ENCODE data around the gene POLR3H. TPM values are rescaled to one million over a fixed set of nuclear protein-coding genes. Genes with fewer than 3 reads are reported as not detected.
A peak's percentile ranks its signal among the peaks of the same experiment; 100 is the strongest.

The POLR3H gene
- total RNA-seq, 1 donor from 2014 or later, result 15.2 TPM

GRCh38 chr22:41587347-41587723 is 43.1 kb upstream of the POLR3H start:
- no peaks in the 10 kb centered on the region for H3K36me3 Mint-ChIP-seq
- H3K4me1 Mint-ChIP-seq, result peaks cover 21% of the 10 kb centered on the region
- H3K27me3 Mint-ChIP-seq (ENCODE audit: insufficient read depth, low read depth), result peaks cover 4% of the 10 kb centered on the region
- Histone ChIP-seq H3K4me2 (no peak overlapping the region), H2AFZ (replicated peaks) (no peak overlapping the region), H3K79me2 (ENCODE audit: low read depth) (no peaks in the 10 kb centered on the region), H3K27ac (no peak overlapping the region), H3K4me1 (peaks cover 9% of the 10 kb centered on the region), H3K4me3 (no peak overlapping the region), H3K9ac (no peak overlapping the region), H4K20me1 (ENCODE audit: low read depth) (no peaks in the 10 kb centered on the region), H3K27me3 (no peaks in the 10 kb centered on the region), H3F3A (ENCODE audit: low read depth) (peaks cover 2% of the 10 kb centered on the region), H3K36me3 (no peaks in the 10 kb centered on the region), H3K9me3 (ENCODE audit: low read depth) (no peaks in the 10 kb centered on the region)
- no peak overlapping the region for H3K27ac Mint-ChIP-seq
- DNase-seq (ENCODE audit: low spot score), result no peak
- TF ChIP-seq, protein P1, sequence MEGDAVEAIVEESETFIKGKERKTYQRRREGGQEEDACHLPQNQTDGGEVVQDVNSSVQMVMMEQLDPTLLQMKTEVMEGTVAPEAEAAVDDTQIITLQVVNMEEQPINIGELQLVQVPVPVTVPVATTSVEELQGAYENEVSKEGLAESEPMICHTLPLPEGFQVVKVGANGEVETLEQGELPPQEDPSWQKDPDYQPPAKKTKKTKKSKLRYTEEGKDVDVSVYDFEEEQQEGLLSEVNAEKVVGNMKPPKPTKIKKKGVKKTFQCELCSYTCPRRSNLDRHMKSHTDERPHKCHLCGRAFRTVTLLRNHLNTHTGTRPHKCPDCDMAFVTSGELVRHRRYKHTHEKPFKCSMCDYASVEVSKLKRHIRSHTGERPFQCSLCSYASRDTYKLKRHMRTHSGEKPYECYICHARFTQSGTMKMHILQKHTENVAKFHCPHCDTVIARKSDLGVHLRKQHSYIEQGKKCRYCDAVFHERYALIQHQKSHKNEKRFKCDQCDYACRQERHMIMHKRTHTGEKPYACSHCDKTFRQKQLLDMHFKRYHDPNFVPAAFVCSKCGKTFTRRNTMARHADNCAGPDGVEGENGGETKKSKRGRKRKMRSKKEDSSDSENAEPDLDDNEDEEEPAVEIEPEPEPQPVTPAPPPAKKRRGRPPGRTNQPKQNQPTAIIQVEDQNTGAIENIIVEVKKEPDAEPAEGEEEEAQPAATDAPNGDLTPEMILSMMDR (IDR thresholded peaks at IDR 0.05), result no peak
- TF ChIP-seq EZH2phosphoT487 (IDR thresholded peaks at IDR 0.05), result no peak
- TF ChIP-seq EZH2 (IDR thresholded peaks at IDR 0.05), result no peak
- H3K4me3 Mint-ChIP-seq, result no peak overlapping the region
- H3K9me3 Mint-ChIP-seq, result no peaks in the 10 kb centered on the region

DNA sequence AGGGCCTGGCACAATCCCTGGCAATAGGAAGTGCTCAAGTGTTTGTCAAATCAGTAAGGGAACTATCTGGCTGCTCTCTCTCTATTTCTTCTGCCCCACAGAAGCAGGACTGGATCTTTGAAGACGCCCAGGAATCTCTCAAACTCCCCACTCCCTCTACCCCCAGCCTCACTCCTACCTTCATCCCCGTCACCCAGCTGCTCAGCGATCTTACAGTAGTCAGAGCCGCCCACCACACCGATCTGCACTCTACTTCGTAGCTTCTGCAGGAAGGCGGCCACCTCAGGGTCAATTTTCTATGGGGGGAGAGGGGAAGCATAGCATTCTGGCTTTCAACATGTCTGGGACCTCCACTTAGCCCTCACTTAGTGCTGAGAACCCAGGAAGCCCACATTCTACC is 41.6 kb upstream of the POLR3H start:
- Mint-ChIP-seq H3K27ac (peak overlapping the region; percentile 79), H3K4me1 (peaks cover 21% of the 10 kb centered on the region), H3K4me3 (no peak overlapping the region), H3K9me3 (no peaks in the 10 kb centered on the region), H3K27me3 (ENCODE audit: insufficient read depth, low read depth) (peaks cover 2% of the 10 kb centered on the region), H3K36me3 (no peaks in the 10 kb centered on the region)
- Histone ChIP-seq H3K27ac (no peak overlapping the region), H3K79me2 (ENCODE audit: low read depth) (no peaks in the 10 kb centered on the region), H4K20me1 (ENCODE audit: low read depth) (no peaks in the 10 kb centered on the region), H3K9me3 (ENCODE audit: low read depth) (no peaks in the 10 kb centered on the region), H3K4me2 (no peak overlapping the region), H3F3A (ENCODE audit: low read depth) (peaks cover 2% of the 10 kb centered on the region), H3K9ac (no peak overlapping the region), H2AFZ (replicated peaks) (no peak overlapping the region), H3K4me1 (peaks cover 9% of the 10 kb centered on the region), H3K4me3 (no peak overlapping the region), H3K36me3 (no peaks in the 10 kb centered on the region), H3K27me3 (no peaks in the 10 kb centered on the region)
- DNase-seq (ENCODE audit: low spot score), result no peak
- TF ChIP-seq, protein P1 (IDR thresholded peaks at IDR 0.05), result no peak
- TF ChIP-seq EZH2 (IDR thresholded peaks at IDR 0.05) (no peak), EZH2phosphoT487 (IDR thresholded peaks at IDR 0.05) (no peak)

DNA sequence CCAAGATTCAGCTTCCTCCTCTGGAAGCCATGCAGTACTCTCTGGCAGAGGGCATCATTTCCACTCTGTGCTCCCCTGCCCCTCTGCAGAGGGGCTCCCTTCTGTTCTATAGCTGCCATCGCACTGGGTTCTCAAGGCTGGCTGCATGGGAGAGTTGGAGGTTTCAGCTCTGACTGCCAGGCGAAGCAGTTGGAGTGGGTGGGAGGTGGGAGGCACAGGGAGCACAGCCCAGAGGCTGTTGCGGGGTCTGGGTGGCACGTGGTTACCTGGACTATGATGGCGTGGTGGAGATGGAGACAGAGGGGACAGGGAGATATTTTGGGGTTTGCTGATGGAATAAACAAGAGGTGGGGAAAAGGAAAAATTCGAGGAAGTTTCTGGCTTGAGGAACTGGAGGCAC is 40.6 kb upstream of the POLR3H start:
- H2AFZ ChIP-seq (replicated peaks), result no peak overlapping the region
- H3K4me3 ChIP-seq, result no peak overlapping the region
- peak overlapping the region; percentile 63 for H3K27ac Mint-ChIP-seq
- H3K79me2 ChIP-seq (ENCODE audit: low read depth), result no peaks in the 10 kb centered on the region
- no peaks in the 10 kb centered on the region for H3K9me3 ChIP-seq (ENCODE audit: low read depth)
- H3F3A ChIP-seq (ENCODE audit: low read depth), result no peaks in the 10 kb centered on the region
- no peak for TF ChIP-seq EZH2 (IDR thresholded peaks at IDR 0.05)
- TF ChIP-seq, protein P1 (IDR thresholded peaks at IDR 0.05), result no peak
- TF ChIP-seq EZH2phosphoT487 (IDR thresholded peaks at IDR 0.05), result no peak
- no peaks in the 10 kb centered on the region for H4K20me1 ChIP-seq (ENCODE audit: low read depth)
- H3K4me1 ChIP-seq, result peaks cover 9% of the 10 kb centered on the region
- no peak overlapping the region for H3K27ac ChIP-seq
- no peaks in the 10 kb centered on the region for H3K27me3 ChIP-seq
- H3K4me1 Mint-ChIP-seq, result peaks cover 21% of the 10 kb centered on the region
- no peaks in the 10 kb centered on the region for H3K9me3 Mint-ChIP-seq
- H3K36me3 ChIP-seq, result no peaks in the 10 kb centered on the region
- no peak overlapping the region for H3K9ac ChIP-seq
- H3K36me3 Mint-ChIP-seq, result no peaks in the 10 kb centered on the region
- DNase-seq (ENCODE audit: low spot score), result no peak
- H3K4me3 Mint-ChIP-seq, result no peak overlapping the region
- H3K4me2 ChIP-seq, result no peak overlapping the region
- H3K27me3 Mint-ChIP-seq (ENCODE audit: insufficient read depth, low read depth), result no peaks in the 10 kb centered on the region
